ENCODE data around the gene SDHB.
A peak's percentile ranks its signal among the peaks of the same experiment; 100 is the strongest.

Gene SDHB

DNA sequence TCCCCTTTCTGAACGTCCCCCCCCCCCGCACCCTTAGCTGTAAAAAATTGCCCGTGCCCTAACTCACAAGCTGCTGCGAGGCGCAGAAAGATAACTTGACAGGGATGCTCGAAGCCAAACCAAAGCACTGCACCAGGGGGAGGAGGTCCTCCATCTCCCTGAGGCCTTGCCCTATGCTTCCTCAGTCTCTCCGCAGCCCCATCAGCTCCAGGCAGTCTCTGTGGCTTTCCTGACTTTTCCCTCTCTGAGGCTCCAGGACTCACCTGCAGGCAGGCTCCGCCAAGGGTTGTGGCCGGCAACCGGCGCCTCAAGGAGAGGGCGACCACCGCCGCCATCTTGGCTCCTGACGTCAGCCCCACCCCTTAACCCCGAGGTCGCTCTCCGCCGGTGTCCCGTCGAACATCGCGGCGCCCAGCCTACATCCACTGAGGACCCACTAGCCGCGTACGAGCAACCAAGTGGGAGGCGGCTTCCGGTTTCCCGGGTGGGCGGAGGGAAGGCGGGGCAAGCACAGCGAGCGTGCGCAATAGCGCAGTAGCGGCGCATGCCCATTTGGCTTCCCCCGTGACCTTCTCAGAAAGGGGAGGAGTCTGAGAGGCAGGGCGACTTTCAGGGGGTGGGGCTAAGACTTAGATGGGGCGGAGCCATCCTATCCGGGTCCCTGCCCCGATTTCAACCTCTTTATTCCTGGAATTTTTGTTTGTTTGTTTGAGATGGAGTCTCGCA is at the start of gene SDHB:
Gene SDHB, minus strand, starts transcription at position 348 of the 726 bp plus-strand sequence. Its CDS starts 13 bp downstream, at position 335.
- peak; percentile 98 for DNase-seq (ENCODE audit: low read depth)

DNA sequence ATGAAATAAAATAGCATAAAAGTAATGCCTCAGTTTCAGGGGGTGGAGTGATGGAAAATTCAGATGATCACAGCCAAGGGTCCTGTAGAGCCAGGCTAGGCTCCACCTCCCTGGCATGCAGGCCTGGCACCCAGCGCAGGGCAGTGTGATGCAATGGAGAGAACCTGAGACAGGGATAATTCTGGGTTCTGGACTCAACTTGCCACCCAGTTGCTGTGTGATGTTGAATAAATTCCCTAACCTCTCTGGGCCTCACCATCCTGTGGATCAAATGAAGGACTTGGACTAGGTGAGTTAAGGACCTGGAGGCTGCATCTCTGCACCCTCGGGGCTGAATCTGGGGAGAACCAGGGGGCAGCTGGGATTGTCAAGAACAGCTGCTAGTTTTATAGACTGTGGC is 48.4 kb upstream of the SDHB start:
- DNase-seq (ENCODE audit: low read depth), result no peak

DNA sequence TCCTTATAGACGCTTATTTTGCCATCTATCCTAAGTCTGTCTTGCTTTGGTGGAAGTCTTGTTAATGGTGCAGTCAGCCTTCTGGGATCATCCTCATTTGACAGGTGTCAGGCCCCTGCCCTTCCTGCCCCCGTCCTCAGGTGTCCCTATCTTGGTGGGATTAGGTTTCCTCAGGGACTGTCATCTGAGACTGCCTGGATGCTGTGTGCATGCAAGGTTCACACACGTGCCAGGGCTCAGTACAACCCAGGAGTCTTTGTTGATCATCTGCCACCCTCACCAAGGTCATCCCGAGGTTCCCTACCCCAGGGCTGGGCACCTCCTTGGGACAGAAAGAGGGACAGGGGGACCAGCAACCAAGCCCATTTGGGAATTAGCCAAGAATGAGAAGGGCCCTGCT is 47.4 kb upstream of the SDHB start:
- DNase-seq (ENCODE audit: low read depth), result no peak

DNA sequence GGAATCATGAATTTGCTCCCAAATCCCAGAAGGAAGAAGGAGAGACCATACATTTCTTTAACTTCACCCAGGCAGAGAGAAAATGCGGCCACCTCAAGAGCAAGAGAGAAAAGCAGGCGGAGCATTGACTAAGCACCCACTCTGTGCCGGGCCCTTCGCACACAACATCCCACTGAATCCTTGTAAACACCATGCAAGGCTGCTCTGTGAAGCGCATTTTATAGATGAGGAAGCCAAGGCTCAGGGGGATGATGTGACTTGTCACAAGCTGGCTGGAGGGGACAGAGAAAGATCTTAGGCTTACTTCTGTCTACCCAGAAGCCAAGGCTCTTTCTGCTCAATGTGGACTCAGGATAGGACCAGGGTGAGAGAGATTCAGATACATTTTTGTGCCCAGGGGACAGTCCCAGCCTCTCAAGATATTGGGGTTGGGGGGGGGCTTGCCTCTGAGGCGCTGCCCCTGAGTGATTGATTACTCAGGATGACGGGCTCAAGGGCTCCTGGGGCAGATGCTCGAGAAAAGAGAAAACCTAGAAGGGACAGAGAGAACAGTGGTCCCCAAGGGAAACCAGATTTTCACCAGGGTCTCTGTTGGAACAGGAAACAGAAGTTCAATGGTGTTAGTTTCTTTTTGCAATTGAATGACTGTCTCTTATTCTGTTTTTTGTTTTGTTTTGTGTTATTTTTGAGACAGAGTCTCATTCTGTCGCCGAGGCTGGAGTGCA is 45.9 kb upstream of the SDHB start:
- DNase-seq (ENCODE audit: low read depth), result no peak

DNA sequence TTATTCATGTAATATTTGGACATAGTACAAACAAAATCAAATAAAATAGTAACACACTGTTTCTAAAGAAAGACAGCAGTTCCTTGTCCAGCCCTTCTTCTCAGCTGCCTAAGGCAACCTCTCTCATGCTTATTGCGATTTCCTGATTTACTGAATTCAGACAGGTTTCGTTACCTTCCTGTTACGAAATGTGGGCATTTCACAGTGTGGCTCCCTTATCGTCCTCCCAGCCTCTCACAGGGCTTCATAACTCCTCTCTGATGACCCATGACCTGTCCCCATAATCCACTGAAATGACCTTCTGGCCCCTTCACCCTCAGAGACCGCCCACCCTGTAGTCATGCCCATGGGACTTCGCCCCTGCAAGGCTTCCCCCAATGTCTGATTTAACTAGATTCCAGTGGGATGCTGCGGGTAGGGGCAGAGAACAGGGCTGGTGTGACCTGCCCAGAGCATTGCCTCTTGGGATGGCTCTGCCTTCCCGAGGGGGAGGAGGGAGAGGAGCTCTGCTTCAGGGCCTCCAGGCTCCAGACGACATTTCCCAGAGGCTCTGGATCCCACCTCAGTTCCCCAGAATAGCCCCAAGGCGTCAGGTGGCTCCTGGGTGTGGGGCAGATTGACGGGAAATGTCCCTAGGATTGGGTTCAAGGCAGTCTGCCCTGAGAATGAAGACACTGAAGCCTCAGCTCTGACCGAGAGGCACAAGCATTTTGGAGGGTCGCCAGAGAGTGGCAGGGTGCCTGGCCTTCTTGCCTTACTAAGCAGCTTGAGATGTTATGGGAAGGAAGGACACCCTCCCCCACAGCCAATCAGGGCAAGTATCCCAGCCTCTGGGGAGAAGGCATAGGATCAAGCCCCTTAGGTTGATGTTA is 44.9 kb upstream of the SDHB start:
- no peak for DNase-seq (ENCODE audit: low read depth)

DNA sequence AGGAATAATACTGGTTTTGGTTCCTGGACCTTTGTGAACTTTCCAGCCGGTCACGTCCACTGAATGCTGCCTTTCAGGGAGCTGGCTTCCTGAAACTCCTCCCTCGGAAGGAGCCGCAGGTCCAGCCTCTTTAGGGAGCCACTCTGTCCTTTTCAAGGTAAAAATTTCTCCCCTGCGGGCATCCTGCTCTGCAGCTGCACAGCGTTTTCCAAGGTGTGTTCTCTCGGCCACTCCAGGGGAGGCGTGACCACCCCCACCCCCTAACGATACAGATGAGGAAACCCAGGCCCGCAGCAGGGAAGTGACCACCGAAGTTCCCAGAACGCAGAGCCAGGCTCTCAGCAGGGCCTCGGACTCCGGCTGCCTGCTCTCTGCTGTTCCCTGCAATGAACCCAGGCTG is 44.0 kb upstream of the SDHB start:
- no peak for DNase-seq (ENCODE audit: low read depth)

DNA sequence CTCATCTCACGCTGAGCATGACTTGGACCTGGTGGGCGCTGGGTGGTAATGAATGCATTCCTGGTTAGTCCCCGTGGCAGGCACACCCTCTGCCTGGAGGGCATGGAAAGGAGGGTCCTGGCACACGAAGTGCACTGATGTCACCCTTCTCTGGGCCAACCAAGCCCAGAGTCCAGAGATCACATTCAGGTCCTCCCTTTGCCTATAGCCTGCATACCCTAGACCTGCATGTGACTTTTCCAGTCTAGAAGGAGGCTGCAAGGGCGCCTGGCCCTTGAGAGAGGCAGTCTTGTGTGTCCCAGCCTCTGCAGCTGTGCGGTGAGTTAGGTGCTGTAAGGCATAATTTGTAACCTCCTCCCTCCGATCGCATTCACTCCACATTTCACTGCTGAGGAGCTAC is 43.3 kb upstream of the SDHB start:
- DNase-seq (ENCODE audit: low read depth), result no peak

DNA sequence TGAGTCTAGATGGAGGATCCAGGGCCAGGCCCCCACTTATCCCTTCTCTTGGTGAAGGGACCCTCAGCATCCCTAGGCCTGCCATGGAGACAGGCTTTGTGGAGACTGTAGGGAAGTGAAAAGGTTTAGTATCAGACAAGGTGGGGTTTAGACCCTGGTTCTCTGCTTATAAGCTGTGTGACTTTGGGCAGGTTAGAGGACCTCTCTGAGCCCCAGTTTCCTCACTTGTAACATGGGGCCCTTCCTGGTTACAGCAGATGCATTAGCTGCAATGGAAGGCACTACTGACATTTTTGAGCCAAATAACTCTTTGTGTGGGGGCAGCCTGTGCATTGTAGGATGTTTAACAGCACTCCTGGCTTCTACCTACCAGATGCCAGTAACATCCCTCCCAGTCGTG is 42.8 kb upstream of the SDHB start:
- no peak for DNase-seq (ENCODE audit: low read depth)

DNA sequence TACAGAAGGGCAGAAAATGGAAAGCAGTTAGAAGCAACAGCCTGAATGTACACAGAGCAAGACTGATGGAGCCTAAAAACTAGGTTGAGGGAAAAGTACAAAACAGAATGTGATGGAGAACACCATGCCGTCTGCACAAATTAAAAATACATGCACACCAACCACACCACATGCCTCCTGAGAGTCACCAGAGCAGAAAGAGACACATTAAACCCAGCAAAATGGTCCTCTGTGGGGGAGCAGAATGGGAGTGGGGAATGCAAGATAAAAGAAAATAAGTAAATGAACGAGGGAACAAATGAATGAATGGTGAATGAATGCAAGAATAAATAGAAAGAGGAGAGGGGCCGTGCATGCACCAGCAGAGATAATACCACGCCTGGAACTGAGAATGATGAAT is 41.3 kb upstream of the SDHB start:
- no peak for DNase-seq (ENCODE audit: low read depth)

DNA sequence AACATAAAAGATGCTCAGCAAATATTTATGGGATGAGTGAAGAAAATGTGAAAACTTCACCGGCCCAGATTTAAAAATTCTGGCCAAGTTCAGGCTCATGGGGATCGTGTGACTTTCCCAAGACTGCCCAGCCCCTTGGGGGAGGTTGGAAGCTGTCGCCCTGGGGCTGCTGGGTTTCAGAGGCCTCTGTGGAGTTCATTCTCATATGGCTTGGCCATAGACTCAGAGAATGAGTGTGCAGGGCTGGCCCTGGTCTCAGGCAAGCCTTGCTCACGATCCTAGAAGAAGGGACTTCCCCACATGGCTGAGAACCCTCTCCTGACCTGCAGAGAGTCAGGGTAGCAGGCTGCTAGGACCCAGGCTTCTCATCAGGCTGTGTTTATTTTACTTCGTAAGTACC is 40.8 kb upstream of the SDHB start:
- no peak for DNase-seq (ENCODE audit: low read depth)

DNA sequence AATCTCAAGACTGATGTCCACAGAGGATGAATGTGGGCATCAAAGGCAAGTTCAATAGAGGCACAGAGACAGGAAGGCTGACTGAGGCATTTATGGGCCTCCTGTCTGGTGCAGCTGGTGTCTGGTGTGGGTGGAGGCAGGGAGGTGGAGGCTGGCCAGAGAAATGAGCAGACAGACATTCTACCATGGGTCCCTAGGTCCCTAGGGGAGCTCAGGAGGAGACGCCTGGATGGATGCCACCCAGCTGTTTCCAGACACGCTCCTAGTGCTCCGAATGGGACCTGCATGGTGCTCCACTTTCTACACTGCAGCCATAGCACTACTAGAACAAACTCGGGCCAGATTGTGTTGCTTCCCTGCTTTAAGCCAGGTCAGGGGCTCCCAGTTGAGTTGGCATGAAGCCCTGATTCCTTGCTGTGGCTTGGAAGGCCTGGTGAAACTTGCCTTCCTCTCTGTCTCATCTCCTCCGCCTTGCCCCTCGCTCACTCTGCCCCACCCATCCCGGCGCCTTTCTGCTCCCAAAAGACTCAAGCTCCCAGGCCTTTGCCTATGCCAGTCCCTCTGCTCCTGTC is 40.1 kb upstream of the SDHB start:
- DNase-seq (ENCODE audit: low read depth), result no peak

DNA sequence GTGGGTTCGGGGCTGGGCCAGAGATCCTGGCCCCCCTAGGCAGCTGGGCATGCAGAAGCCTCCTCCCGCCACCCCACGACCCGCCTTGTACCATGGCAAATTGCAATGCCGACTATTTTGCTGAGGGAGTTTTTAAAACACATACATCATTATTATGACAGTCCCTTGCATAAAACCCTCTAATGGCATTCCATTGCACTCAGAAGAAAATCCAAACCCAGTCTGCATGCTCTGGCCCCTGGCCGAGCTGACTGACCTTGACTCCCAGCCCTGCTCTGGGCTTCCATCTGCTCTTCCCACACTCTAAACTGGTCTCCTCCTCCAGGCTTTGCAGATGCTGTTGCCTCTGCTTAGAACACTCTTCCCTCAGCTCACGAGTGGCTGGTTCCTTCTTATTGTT is 37.4 kb upstream of the SDHB start:
- no peak for DNase-seq (ENCODE audit: low read depth)

DNA sequence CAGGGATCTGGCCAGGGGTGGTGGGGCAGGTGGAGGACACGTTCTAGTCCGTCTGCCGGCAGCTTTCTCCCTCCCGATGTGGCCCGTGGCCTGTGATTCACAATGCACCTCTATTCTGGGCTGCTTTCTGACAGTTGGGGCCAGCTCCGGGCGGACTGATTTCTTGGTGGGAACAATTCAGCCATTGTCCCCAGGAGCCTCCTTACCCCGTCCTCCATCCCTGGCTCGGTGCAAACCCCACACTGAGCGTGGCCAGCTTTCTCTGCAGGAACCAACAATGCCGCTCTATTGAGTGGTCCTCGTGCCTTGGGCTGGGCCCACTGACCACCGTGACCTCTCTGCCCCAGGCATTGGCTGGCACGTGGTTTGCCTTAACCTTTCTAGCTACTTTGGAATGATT is 35.7 kb upstream of the SDHB start:
- no peak for DNase-seq (ENCODE audit: low read depth)

DNA sequence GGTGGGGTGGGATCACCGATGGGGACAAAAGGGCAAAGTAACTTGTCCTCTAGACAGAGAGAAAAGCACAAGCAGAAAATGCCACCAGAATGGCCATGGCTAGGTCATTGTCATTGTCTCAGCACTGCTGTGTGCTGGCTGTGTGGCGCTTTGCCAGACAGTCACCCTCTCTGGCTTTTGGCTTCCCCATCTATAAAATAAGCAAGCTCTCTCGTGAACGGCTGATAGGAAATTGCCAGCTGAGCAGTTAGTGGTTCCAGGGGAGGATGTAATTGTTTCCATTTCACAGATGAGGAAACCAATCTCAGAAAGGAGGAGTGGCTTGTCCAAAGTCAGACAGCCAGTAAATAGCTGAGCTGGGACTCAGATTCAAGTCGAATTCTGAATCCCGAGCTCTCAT is 32.9 kb upstream of the SDHB start:
- no peak for DNase-seq (ENCODE audit: low read depth)

DNA sequence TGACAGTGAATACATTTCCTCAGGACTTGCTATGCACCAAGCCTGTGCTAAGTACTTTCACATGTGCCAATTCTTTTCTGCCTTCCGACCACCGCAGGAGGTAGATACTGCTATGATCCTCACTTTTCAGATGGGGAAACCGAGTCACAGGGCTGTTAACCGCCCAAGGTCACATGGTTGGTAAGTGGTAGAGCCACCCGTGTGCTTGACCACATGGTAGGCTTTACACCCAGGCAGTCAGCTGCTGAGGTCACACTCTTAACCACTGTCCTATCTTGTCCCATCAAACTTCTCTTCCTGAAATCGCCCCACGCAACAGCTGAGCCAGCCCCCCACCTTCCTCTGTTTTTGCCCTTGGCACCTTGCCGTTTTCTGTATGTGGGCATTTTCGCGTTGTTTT is 31.0 kb upstream of the SDHB start:
- DNase-seq (ENCODE audit: low read depth), result no peak

DNA sequence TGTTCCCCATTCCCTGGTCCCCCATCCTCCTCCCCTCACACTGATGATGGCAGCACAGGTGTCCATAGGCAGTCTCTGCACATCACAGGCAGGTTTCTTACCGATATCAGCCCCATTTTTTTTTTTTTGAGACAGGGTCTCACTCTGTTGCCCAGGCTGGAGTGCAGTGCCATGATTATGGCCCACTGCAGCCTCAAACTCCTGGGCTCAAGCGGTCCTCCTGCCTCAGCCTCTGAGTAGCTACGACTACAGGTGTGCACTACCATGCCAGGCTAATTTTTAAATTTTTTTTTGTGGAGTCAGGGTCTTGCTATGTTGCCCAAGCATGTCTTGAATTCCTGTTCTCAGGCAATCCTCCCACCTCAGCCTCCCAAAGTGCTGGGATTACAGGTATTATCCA is 28.9 kb upstream of the SDHB start:
- no peak for DNase-seq (ENCODE audit: low read depth)

DNA sequence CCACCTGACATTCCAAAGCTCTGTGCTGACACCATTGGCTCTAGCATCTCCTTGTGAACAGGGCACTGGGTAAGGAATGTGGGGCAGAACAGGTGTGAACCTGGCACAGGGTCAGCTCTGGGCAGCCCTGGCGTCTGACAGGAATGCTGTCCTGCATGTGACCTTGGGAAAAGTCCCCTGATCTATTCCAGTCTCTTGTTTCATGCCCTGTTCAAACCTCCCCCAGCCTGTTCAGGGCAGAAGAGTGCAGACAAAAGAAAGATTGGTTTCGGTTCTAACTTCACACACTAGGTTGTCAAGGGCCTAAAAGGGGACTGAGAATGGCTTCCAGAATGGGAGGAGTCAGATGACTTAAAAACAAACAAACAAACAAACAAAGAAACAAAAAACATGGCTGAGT is 27.6 kb upstream of the SDHB start:
- DNase-seq (ENCODE audit: low read depth), result no peak

DNA sequence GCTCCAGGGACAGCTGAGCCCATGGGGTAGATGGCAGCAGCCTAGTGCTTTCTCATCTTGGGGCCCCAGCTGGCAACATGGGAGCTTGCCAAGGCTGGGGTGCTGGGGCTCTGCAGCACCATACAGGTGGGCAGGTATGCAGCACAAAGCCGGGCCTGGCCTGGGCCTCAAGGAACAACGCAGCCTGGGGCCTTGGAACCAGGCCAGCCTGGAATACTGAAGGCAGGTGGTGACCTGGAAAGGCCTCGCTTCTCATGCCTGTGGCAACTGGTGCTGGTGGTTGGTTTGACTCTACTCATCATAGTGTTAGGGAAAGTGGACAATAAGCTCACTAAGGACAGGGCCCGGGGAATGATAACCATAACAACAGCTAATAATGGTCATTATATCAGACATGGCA is 27.0 kb upstream of the SDHB start:
- DNase-seq (ENCODE audit: low read depth), result no peak

DNA sequence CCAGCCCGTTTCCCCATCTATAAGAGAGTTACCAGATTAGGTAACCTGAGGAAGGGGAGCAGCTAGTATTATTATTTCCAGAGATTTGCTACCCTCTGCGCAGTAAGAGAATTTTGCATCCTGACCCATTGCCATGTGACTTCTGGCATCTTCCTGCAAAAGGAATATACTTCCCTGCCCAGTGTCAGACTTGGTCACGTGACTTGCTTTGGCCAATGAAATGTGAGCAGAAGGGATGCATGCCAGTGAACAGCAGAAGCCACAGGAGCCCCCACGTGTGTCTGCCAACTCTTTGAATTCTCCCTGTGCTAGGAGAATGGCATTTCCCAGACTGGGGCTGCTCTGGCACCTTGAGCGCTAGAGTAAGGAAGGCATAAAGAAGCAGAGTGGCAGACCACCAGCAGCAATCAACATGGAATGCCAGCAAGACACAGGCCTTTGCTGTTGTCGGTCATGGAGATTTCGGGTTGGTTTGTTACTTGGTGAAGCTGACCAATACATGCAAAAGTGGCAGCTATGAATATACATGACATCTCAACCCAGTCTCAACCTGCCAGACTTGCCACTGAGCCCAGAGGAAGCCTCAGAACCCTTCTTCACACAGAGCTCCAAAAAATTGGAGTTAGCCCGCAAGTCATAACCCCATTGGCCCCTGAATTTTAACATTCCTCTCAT is 26.4 kb upstream of the SDHB start:
- DNase-seq (ENCODE audit: low read depth), result no peak

DNA sequence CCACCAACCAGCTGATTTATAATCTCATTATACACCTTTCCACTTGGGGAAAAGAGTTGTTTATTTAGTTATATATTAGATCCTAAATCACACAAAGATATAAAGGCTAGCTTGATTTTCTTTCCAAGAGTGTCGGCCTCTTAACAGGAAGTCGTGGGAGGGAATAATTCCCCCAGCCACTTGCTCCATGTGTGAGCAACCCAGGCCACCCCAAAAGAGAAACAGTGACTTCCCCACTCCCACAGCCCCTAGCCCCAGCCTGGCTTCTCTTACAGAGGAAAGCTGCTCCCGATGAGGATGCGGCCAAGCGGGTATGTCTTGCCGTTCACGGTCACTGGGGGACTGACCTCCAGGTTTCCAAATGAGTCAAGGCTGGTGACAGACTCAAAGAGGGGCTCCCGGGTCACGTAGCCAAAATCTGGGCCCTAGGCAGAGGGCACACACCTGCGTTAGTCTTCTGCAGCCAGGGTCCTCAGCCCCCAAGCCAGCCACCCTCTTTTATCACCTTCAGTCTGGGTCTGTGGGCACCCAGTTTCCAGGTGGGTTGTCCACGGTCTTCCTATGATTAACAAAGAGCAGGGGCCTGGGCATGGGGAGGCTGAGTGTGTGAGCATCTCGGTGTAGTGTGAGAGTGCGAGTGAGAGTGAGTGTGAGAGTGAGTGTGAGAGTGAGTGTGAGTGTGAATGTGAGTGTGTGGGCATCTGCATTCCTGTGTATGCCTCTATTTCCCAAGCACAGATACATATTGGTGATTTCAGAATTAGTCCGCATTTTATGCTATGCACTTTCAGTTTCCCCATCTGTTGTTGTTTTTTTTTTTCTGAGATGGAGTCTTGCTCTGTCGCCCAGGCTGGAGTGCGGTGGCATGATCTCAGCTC is 25.4 kb upstream of the SDHB start:
- no peak for DNase-seq (ENCODE audit: low read depth)
